Activated CD4-positive, CD25-positive, alpha-beta regulatory T cell treated with anti-CD3 and anti-CD28 coated beads, Interleukin-2, amount 50 U/mL, for 16 hours (primary cell): ENCODE measurements around the gene CEBPG.

ENCODE experiments used
- DNase-seq: peaks from one replicate; pipeline ENCODE4 v3.0.0-alpha.2; 2020; ENCODE audit warnings: low read depth, low spot score

The CEBPG gene

DNA sequence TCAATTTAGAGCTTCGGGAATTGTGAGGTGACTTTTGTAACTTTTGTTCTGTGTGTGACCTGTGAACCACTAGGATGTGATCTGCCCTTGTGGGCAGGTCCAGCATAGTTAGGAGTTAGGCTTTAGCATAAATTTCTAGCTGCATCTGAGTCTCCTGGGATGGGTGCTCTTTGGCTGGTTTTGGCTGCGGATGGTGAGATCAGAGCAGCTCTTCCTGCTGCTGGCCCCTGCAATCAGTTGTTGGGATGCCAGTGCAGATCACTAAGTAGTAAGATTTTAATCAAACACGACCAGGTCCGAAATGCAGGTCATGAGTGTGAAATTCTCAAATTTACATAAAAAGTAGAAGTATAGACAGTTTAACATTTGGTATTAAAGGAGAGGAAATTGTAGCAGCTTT lies 8.5 kb downstream of the CEBPG start:
- no peak for DNase-seq

DNA sequence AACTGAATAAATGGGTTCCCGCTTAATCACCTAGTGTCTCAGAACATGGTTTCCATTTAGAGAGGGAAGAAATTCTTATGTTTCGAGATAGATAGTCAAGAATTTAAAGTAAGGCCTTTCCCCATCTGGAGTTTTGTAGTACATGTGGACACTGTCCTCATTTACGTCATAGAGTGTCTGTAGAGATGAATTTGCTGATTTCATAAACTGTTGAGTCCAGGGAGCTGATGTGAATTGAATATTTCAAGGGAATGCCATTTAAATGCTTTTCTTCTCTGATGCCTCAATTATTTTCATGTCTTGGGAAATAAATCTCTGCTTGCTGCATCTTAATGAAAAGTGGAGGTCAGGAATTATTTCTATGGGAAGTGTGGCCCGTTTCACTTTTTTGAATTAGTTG lies 9.5 kb downstream of the CEBPG start:
- no peak for DNase-seq

- no peak for DNase-seq
Observed at GRCh38 chr19:33383720-33384292, 10.3 kb downstream of the CEBPG start.

DNA sequence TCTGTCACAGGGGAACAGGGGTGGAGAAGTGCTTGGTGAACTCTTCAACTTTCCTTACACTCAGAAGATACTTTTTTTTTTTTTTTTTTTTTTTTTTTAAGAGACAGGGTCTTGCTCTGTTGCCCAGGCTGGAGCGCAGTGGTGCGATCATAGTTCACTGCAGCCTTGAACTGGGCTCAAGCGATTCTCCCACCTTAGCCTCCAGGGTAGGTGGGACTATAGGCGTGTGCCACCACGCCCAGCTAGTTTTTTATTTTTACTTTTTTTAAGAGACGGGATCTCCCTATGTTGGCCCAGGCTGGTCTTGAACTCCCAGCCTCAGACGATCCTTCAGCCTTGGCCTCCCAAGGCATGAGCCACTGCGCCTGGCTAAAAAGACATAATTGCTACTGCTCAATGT lies 11.5 kb downstream of the CEBPG start:
- no peak for DNase-seq

GRCh38 chr19:33385956-33386355 lies 12.4 kb downstream of the CEBPG start:
- DNase-seq = no peak

DNA sequence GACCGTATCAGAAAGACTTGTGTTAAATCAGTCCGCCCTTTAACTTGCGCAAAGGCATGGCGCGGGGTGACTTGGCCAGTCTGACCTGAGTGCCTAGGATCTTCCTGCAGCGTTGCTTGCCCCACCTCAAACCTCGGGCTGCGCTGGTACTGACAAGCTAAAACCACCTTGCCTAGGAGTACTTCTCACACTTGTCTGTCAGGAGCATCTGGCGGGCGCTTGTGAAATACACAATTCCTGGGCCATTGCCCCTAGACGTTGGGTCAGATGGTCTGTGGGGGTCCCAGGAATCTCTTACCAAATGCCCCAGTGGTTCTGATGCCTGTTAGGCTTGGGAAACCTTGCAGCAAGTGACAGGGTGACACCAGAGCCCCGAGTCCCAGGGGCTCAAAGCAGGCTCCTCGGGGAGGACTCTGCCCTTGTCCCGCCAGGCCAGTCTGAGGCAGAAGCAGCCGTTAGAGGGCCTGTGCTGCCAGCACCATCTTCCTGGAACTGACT lies 12.9 kb downstream of the CEBPG start:
- DNase-seq = no peak

DNA sequence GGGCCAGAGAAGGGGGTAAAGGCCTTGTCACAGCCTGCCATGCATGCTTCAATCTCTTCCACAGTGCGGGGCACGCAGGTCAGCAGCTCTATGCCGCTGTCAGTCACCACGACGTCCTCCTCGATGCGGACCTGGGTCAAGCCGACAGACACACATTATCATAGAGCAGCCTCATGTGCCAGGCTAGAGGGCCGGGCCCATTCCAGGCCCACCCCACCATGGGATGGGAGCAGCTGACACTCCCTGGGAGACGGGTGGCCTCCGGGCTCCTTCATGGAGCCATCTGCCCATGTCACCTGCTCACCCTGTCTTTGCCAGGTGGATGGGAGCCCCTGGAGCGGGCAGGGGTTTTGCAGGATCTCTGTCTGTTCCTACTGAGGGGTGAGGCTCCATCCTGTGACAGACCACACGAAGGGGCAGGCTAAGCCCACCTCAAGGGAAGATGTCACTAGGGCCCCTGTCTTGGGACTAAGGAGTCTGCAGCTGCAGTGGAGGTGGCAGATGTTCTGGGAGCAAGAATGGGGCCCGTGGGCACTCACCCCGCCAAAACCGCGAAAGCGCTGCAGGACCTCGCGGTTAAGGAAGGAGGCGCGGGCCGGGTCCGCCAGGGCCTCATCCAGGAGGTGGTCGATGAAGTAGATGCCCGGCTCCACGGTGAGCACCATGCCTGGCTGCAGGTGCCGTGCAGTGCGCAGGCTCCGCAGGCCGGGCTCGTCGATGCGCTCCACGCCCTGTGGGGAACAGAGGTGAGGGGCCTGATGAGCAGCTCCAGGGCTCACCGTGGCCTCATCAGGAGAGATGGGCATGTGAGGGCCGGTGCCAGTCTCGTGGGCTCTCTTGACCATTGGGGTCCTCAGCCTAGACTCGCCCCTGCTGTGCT lies 14.1 kb downstream of the CEBPG start:
- DNase-seq = no peak

DNA sequence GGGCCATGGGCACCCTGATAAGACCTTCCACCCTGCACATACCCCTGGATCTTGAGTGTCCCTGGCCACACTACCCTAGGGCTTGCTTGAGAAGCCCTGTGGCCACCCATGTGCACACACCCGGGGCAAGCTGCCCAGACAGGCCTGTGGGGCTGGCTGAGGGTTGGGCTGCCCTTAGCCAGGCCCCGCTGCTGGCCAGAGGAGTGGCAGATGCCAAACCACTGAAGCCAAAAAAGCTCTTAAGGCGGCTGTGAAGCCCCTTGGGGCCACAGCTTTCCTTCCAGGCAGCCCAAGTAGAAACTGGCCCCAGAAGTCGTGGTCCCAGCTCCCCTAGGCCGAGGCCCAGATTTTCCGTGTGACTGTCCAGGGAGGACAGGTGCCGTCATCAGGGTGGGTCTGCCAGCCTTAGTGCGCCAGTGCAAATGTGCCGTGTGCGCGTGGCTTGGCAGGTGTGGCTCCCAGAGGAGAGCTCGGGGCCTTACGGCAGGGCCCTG lies 14.8 kb downstream of the CEBPG start:
- DNase-seq = no peak

DNA sequence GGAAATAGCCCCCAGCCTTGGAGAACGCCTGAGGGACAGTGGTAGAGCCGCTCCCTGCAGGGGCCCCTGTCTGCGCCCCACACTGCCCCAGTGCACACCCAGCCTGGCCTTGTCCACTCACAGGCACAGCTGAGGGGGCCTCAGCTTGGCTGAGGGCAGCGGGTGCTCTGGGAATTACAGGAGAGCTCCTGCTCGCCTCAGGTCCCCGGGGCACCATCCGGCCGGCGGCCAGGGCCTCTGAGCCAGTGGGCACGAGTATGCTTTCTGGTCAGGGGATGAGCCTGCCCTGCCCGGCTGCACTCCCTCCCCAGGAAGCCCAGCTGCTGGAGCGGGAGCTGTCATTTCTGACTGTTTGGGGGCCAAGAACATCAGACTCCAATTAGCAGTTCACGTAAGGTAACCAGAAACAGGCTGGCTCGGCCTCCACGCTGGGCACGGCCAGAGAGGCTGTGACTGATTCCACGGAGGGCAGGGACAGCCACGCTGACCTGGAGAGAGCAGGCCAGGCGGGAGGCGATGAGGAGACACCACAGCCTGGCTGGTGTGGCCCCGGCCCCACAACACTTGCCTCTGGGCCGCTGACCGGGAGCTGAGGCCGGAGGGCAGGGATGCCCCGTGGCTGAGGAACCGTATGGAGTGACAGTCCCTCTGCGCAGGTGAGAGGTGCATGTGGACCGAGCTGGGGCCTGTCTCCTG lies 15.4 kb downstream of the CEBPG start:
- DNase-seq = no peak

- no peak for DNase-seq
Observed at GRCh38 chr19:33389421-33390100, 16.1 kb downstream of the CEBPG start.

DNA sequence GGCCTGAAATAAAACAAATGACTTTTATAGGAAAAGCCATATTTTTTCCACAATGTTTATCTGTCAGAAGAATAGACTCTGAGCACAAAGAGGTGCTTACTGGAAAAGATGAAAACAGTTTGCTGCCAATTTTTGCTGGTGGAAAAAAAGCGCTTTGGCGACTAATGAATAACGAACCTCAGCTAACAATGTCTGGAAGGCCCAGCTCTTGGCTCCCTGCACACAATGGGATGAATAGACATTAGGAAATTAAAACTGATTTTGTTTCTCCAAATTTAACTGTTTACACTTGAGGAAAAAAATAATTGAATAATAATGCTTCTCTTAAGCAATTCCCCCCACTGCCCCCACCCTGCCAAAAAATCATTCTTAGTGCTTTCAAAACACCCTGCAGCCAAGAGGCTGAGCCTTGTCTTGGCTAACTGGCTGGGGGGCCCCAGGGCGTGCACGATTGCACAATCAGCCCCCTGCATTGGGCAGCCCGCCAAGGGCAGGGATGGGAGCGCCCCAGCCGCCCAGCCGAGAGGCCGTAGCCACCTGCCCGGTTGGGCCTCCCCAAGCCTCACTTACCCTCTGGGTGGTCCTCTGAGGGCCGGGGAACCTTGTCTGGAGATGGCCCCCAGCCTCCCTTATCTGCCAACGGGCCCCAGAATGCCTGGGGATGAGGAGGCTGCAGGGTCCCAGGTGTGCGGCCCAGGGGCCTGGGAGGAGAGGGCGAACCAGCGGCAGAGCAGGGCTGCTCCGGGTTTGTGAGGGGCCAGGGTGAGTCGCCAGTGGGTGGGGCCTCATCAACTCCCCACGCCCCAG lies 16.8 kb downstream of the CEBPG start:
- DNase-seq = no peak

GRCh38 chr19:33390908-33391630 lies 17.6 kb downstream of the CEBPG start:
- no peak for DNase-seq

GRCh38 chr19:33391631-33392249 lies 18.2 kb downstream of the CEBPG start:
- no peak for DNase-seq

GRCh38 chr19:33392341-33393285 lies 19.1 kb downstream of the CEBPG start:
- DNase-seq = no peak

DNA sequence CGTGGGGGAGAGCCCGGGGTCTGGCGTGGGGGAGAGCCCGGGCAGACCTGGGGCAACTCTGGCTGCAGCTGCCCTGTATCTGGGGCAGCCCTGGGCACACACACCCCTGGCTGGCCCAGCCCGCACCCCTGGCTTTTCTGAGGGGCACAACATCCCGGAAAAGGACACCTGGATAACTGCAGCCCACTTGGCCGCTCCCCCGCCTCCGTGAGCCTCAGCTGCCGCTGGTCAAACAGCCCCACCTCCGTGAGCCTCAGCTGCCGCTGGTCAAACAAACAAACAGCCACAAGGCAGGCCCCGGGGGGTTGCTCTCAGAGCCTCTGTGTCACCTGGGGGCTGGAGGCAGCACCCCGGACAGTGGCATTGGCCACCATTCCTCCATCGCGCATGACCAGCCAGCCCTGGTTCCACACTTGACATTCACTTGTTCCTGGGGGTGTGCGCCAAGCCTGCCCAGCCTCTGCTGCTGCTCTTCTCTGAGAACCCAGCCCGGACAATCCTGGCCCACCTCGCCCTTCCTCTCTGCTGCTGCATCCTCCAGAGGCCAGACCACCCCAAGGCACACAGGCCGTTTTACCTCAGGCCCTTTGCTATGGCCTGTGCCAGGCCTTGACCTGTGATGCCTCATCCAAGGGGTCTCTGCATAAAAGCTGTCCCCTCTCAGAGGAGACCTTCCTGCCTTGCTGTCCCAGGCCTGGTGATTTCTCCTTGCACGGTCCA lies 19.9 kb downstream of the CEBPG start:
- no peak for DNase-seq

DNA sequence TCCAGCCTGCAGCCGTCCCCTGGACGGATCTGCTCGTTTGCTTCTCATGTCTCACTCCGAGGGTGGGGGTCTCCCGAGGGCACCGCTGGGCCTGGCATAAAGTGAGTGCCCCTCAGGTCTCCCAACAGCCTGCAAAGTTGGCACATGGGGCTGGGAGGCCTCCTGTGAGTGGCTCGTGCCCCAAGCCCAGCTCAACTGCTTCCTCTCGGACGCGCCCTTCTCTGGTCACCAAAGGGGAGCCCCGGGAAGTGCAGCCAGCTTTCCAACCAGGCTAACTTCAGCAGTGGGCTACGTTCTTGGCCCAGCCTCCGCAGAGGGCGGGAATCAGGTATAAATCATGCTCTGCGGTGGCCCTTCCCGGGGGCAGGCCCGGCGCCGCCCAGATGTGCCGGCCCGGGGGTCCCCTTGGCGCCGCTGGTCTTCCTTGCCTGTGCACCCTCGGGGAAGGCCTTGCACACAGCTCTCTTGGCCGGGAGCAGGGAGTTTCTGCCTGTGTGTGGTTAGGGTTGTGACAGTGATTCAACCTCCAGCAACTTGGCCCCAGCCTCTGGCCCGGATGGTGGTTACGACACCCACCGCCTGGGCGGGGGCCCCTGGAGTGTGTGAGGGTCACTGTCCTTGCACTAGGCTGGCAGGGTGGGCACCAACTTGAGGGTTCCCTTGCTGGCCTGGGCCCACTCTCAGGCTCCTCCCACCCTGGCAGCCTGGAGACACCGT lies 20.7 kb downstream of the CEBPG start:
- no peak for DNase-seq
